Activated naive CD4-positive, alpha-beta T cell treated with Interleukin-2 at 50 U/mL for 16 hours (primary cell): Measurements from ENCODE around the gene HOXD4.

ENCODE experiments used
- DNase-seq: peaks from one replicate; pipeline ENCODE4 v3.0.0-alpha.2; 2020

HOXD4 gene

GRCh38 chr2:176172895-176173566, 21.7 kb downstream of the HOXD4 start:
- no peak for DNase-seq

DNA sequence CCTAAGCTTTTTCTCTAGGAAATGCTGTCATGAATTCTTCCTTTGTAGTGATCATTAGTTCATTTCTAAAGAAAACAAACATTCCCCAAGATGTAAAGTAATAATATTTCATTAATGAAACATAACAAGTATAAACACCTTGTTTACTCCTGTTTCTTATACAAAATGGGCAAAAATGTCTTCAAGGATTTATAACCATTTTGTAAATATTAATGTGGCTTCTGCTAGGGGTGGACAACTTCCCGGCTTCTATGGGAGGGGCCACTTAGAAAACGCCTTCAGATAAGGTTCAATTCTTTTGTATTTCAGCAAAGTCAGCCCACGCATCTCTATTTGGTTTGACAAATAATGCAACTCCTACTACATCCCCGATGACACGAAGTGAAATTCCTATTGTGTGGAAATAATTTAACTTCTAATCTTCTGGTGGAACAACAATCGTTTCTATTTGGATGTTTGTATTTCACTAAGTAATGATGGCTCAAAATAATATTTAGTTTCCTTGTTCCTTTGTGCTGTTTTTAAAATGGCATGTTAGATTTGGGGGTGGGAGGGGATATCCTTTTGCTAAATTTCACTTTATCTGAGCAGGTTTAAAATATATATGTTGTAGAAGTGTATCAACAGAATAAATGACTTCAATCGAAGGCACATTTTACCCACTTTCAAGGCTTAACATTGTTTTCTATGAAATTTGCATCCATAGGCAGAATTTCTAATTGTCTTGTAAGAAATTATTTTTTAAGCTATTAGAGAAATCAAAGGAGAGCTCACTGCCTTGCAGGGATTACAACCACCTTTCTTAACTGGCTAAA, 22.4 kb downstream of the HOXD4 start:
- DNase-seq, result no peak

GRCh38 chr2:176174382-176174823, 23.1 kb downstream of the HOXD4 start:
- no peak for DNase-seq

GRCh38 chr2:176174824-176175708, 23.7 kb downstream of the HOXD4 start:
- no peak for DNase-seq

DNA sequence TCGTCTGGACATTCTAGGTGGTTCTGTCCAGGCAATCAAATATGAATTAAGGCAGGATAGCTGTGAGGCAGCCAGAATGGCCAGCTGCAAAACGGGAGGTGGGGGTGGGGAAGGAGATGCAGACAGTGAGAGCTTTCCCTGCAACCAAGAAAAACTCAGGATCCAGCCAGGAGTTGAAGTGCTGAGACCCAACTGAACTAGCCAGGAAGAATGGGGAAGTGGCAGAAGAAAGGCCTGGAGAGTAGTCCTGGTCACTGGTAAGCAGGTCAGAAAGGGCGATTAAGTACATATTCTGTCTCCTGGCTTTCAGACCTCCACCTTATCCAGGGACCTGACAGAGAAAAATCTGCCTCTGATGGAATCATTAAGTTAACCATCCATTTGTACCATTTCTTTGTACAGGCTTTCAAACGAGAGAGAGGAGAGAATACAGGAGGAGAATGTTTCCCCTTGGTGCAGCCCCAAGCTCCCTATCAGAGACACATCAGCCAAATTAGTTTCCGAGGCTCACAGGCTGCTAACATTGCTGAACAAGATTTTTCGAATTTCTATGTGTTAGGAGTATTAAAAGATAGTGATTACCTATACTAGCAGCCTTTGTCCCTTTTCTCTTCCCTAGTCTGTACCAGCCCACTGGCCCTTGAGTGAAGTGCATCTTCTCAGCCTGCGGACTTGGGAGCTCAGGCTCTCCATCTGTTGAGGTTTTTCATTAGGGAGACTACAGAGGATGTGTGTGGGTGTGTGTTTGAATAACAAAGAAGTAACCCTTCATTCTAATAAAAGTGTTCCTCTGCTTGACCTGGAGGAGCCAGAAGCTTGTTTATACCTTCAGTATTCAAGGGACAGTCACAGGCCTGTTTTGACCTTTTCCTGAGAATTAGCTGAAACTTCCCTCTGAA, 24.6 kb downstream of the HOXD4 start:
- no peak for DNase-seq

DNA sequence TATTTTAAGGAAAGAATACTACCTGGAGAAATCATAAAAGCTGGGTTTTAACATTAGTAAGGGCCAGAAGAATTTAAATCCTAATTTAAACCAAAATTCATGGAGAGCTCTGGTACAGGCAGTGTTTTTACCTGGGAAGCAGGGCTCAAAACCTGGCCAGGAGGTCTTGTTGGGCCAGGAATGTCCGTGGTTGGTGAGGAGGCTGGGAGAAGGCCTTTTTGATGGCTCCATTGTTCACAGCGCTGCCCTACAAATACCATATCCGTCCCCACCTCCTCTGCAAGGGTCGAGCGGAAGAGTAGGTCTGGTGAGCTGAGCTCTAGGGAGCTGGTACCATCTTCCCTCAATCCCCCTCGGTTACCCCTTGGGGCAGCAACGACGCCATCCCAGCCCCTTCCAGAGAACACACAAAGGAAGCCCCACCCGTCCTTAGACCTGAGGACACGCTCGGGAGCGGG, 26.3 kb downstream of the HOXD4 start:
- no peak for DNase-seq

- DNase-seq, result no peak
These were observed 26.8 kb downstream of the HOXD4 start for GRCh38 chr2:176178038-176178756.

- no peak for DNase-seq
These were observed 27.5 kb downstream of the HOXD4 start for GRCh38 chr2:176178757-176179295.

DNA sequence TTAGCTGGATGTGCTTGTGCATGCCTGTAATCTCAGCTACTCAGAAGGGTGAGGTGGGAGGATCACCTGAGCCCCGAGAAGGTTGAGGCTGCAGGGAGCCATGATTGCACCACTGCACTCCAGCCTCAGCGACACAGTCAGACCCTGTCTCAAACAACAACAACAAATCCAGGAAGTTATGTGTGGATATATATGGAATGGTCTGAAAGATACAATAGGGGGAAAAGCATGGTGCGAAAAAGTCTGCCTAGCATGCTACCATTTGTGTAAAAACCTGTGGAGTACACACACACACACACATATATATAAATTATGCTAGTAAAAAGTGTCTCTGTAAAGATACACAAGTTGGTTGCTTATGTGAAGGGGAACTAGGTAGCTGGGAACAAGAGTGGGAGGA, 30.2 kb downstream of the HOXD4 start:
- DNase-seq, result no peak

DNA sequence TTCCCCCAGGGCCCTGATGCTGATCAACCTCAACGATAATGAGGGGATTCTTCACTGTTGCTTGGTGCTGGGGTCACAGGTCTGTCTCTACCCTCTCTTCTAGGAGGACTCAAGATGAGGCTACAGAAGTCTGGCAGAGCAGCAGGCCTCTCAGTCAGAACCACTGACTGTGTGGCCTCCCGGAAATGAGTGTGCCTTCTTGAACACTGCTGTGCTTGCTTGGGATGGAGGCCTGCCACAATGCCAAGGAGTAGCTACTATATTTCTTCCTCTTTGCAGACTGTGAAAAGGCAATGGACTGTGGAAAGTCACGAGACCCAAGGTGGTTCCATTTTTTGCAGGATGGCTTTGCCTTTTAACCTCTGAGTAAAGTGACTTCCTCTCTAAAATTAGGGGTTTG, 31.3 kb downstream of the HOXD4 start:
- DNase-seq, result no peak

DNA sequence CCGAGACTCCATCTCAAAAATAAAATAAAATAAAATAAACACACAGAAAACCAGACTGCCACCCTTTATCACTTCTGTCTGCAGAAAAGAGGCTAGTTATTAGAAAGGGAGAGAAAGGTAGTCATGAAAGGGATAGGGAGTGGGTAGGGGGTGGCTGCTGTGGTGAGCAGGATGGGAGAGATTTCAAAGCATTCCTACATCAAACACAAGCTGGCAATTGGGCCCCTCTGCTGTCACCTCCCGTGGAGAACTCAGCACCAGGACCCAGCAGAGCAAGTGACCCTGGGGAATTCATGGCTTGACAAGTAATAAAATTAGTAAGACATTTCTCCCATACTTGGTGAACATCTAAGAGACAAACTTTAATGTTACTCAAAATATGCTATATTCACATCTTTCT, 33.4 kb downstream of the HOXD4 start:
- DNase-seq, result no peak

DNA sequence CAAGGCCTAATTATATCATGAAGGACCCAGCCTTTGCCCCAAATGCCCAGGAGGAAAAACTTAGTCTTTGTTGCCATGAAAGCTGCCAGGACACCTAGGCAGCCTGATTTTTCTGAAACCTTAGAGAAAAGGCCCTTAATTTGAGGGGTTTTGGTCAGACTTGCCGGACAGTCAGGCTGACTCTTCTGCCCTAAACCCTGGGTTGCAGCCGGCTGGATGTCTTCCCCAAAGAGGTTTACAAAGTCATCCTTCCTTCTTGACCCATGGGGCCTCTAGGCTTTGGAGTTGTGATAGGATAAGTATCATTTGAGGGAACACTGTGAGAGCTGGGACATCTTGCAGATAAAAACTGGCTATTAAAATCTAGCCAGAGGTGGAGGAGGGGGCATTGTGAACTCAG, 34.7 kb downstream of the HOXD4 start:
- DNase-seq, result no peak

DNA sequence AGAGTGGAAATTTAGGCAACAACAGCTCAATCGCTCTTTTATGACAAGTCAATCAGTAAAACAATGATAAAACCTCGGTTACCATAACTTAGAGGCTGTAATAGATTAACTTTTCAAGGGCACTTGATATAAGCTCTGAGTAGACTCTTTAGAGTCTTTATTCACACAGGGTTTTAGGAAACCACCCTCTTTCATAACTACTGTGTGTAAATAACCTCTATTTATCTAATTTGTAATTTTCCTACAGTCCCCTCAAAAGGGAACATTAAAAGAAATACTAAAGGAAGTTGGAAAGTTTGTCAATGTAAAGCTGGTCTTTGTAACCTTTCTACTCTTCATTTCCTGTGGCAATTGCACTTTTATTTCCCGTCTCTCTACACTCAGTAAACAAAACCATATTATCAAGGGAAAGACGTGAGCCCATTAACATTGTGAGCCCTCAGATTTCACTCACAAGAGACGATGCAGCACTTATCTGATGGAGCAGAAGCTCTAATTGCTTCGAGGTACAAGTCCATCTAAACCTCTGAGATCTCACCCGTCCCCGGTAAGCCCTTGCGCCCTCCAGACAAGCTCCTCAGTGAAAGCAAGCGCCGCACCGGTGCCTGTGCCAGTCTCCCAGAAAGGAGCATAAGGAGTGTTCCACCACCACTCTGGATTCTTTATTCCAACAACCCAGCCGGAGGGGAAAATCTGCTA, 36.0 kb downstream of the HOXD4 start:
- no peak for DNase-seq

GRCh38 chr2:176187899-176188773, 36.8 kb downstream of the HOXD4 start, which contains the start of gene HOXD1:
TSS of gene HOXD1 (plus strand) at chr2:176188668. CDS start at chr2:176188802, 134 bp downstream.
- DNase-seq, result no peak

GRCh38 chr2:176188774-176189680, 37.7 kb downstream of the HOXD4 start:
- DNase-seq, result peak; percentile 3

GRCh38 chr2:176189681-176190641, 38.6 kb downstream of the HOXD4 start:
- no peak for DNase-seq

- DNase-seq, result no peak
These were observed 41.0 kb downstream of the HOXD4 start for GRCh38 chr2:176192351-176192750.
